Purkinje cell (primary cell): ENCODE measurements around the gene OGA. TPM values are rescaled to one million over a fixed set of nuclear protein-coding genes. Genes with fewer than 3 reads are reported as not detected.

Experiments
- polyA plus RNA-seq: library from polyadenylated mRNA; unstranded; fragments of >200 nt; fragmentation: Nextera tagmentation; gene quantifications from 2 replicates; pipeline ENCODE4 v1.2.1, GENCODE V29; 2014

Gene OGA
- polyA plus RNA-seq: 55.3 and 66.6 TPM in 2 replicates

GRCh38 chr10:101818119-101818871 lies at the start of gene OGA:
TSS of gene OGA (minus strand) at chr10:101818444. CDS start at chr10:101818022, 422 bp downstream.

GRCh38 chr10:101843032-101844021 lies 25.1 kb upstream of the OGA start, which contains the start of gene KCNIP2:
TSS of gene KCNIP2 (minus strand) at chr10:101843800. CDS start at chr10:101843568, 232 bp downstream.

GRCh38 chr10:101782811-101783735 lies 35.2 kb downstream of the OGA start, which contains the start of gene NPM3:
TSS of gene NPM3 (minus strand) at chr10:101783446. CDS start at chr10:101783390, 56 bp downstream.

GRCh38 chr10:101775273-101776160 lies 42.7 kb downstream of the OGA start, which contains the start of gene FGF8:
TSS of gene FGF8 (minus strand) at chr10:101776114. CDS start at chr10:101775900, 214 bp downstream.

Other genes with a start within 250 kb of the OGA start
- gene POLL, start 230.2 kb downstream of the OGA start, polyA plus RNA-seq: 1.5 and 3.3 TPM in 2 replicates
- gene DPCD, start 230.1 kb downstream of the OGA start, polyA plus RNA-seq: 89.0 and 111 TPM in 2 replicates
- 8.4 and 13.8 TPM in 2 replicates for gene FBXW4, start 123.3 kb downstream of the OGA start, polyA plus RNA-seq
- not detected in 2 replicates for gene FGF8, start 42.3 kb downstream of the OGA start, polyA plus RNA-seq
- 1.1 TPM in 1 of 2 replicates, not detected in the other for gene NPM3, start 35.0 kb downstream of the OGA start, polyA plus RNA-seq
- gene KCNIP2, start 25.4 kb upstream of the OGA start, polyA plus RNA-seq: 1.3 and 3.6 TPM in 2 replicates
- 9.0 and 21.1 TPM in 2 replicates for gene ARMH3, start 237.7 kb upstream of the OGA start, polyA plus RNA-seq
- gene HPS6, start 246.9 kb upstream of the OGA start, polyA plus RNA-seq: 2.3 and 3.2 TPM in 2 replicates